SK-N-DZ (cell line): ENCODE data around the gene LZTFL1.

Source experiments
- DNase-seq: peaks from one replicate; pipeline ENCODE4 v3.0.0-alpha.2; 2015; ENCODE audit warnings: low spot score

The LZTFL1 gene

DNA sequence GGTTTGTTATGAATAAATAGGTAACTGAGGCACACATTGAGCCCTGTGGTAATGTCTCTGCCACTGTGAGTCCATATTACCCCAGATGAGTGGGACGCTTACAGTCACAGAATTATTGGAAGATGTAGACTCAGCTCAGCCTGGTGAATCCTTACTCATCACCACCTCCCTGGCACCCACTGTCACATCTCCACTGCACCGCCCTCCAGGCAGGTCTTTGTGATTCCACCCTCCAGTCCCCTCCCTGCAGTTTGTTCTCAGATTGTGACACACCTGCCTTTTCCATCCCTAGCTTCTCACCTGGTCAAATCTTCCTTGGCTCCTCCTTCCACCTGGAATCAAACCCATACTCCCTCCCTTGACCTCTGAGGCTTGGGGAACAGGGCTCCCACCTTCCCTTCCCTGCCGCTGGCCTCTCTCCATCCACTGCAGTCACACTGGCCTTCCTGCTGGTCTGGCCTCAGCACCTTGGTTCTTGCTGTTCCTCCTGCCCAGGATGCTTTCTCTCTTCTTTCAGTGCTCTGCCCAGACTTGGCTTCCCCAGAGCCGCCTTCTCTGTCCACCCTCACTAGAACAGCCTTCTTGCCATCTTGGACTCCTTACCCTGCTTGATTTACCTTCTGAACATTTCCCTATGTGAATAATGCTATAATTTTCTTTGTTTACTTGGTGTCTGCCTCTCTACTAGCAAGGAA is 55.0 kb downstream of the LZTFL1 start:
- DNase-seq = no peak

- no peak for DNase-seq
Measured at GRCh38 chr3:45785605-45786150, 56.2 kb downstream of the LZTFL1 start.

DNA sequence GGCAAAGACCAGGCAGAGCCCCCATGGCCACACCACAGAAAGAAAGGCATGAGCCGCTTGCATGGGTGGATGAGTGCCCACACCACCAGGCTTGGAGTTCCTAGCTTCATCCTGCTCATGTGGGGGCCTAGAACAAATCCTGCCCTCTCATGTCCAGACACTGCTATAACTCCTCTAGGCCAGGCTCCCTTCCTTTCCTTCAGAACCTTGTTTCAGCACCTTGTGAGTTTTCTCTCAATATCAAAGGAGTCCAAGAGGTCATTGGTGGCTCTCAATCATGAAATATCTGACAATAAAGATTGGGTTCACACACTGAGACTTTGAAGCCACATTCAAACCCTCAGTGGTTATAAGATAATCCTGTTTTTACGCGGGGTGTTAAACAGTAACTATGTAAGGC is 58.3 kb downstream of the LZTFL1 start:
- no peak for DNase-seq

DNA sequence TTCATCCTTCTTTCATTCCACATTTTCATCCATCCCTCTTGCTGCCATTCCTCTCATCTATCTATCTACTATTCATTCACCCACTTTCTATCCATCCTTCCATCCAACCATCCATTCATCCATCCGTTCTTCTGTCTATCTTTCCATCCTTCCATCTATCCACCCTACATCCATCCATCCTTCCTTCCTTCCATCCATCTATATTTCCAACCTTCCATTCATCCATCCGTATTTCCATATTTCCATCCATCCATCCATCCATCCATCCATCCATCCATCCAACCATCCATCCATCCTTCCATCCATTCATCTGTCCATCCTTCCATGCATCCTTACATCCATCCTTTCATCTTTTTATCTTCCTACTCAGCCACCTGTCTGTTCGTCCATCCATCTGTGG is 59.5 kb downstream of the LZTFL1 start:
- DNase-seq = no peak

DNA sequence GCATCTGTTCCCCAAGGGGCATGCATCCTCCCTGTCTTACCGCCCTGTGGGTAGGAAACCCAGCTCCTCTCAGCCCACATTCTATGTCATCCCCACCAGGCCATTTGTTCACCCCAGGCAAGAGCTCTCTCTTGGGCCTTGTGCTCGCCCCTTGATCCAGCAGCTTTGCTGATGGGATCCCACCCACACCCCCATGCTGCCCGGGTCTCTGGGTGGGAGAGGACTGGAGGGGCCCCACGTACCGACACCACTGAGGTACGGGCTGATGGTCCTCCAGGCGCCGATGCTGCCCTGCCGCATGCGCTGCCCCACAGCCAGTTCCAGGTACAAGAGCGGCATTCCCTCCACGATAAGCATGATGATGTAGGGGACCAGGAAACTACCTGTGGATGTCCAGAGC is 60.1 kb downstream of the LZTFL1 start:
- DNase-seq = no peak

- no peak for DNase-seq
Measured at GRCh38 chr3:45781271-45781670, 60.6 kb downstream of the LZTFL1 start.

GRCh38 chr3:45779746-45780735 is 61.9 kb downstream of the LZTFL1 start:
- DNase-seq = no peak

GRCh38 chr3:45778761-45779201 is 63.1 kb downstream of the LZTFL1 start:
- DNase-seq = no peak

DNA sequence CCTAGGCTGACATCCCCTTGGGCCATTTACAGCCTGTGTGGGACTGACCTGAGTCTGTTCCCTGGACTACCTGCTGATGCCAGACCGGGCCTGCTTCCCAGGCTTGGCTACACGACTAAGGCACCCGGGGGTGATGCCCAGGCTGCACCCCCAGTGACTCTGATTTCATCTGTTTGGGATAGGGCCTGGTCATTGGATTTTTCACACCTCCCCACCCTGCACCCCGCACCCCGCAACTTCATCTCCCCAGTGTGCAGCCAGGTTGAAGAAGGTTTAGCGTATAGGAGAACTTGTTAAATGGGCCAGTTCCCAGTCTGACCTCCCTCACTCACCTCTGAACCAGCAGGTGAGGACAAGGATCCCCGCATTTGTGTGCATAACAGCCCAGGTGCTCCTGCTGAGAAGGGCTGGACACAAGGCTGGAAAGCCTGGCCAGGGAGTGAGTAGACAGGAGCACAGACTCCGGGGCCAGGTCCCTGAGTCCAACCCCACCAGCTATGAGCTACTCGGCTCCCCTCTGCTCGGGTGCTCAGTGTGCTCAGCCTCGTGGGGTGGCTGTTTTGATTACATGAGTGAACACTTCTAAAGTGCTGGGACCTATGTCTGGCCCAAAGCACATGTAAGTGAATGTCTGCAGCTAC is 64.1 kb downstream of the LZTFL1 start:
- DNase-seq = no peak

DNA sequence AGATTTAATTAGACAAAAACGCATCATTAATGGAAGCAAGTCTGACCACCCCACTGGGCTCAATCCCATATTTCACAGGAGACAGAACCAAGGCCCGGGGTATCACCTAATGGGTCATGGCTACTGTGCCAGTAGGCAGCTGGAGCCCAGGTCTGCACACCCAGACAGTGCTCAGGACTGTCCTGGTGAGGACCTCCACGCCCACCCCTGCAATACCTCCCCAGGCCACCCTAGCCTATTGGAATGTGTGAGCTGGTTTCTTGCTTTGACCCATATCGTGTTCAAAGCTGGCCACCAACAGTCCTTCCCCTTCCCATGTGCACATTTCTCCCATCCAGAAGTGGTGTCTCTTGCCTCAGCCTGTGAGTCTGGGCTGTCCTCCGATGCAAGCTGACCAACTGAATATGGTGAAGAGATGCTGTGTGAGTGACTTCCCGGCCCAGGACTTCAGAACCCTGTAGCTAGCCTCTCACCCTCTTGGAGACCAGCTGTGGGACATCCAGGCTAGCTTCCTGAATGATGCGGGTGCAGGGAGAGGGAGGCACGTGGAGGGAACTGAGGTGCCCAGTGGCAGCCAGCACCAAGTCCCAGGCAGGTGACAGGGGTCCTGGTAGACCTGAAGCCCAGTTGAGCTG is 64.7 kb downstream of the LZTFL1 start:
- no peak for DNase-seq

GRCh38 chr3:45776611-45777010 is 65.3 kb downstream of the LZTFL1 start:
- no peak for DNase-seq

GRCh38 chr3:45776301-45776595 is 65.7 kb downstream of the LZTFL1 start:
- no peak for DNase-seq

DNA sequence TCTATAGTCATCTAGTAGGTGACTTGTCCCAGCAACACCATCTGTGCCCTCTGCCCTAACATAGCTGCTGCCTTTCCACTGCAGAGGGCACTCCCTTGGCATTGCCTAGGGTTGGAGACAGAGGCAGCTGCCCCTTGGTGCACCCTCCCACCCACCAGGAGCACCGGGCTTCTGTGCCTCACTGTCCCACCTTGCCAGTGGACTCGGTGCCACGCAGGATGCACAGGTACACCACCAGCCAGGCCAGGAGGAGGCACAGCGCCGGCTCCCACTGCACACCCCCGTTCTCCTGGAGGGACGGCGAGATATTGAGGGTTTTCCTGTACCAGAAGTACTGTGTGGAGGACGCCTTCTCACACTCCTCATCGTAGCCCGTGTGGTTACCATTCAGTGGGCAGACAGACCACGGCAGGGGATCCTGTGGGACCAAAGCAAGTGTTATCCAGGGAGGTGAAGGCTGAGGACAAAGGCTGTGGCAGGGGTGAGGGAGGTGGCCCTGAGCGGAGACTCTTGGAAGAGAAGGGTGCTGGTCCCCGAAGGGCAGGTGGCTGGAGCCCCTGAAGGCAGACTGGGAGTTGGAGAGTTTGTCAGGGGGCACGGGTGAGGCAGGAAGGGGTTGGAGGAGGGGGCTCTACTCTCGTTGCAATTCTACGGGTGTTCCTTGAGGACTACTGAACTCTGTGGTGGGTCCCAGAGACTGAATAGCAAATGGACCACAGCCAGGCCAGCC is 66.2 kb downstream of the LZTFL1 start:
- DNase-seq = no peak

DNA sequence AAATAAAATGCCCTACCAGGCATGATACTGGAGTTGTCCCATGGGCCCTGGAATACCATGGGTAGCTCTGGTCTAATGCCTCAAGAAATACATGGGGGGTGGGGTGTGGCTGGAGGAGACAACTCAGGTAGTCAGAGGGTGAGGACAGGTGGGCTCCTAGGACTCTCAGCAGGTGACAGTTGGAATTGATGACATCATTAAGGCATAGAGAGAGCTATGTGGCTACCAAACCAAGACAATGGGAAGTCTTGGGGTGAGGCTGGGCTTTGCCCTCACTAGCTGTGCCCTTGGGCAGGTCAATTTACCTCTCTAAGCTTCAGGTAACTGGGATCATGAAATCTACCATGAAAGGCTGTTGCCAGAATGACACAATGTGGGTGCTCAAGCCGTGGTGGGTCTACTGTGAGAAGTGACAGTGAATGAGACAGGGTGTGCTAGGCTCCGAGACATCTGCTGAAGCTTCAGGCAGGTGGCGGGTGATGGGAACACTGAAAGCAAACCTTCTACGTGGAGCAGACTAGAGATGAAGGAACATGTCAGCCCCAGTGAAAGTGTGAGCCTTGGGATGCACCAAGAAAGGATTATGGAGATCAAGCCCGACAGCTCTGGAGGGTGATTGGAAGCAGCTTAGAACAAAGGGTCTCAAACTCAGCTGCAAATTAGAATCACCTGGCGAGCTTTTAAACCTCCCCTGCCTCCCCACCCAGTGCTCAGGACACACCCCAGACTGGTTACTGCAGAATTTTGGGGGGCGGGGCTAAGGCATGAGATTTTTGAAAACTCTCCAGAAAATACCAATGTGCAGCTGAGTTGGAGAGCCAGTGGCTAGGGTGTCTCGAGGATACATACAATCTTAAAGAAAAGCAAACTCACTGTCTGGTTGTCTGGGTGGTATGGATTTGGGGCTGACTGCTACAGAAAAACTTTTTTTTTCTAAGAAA is 67.1 kb downstream of the LZTFL1 start:
- DNase-seq = no peak

DNA sequence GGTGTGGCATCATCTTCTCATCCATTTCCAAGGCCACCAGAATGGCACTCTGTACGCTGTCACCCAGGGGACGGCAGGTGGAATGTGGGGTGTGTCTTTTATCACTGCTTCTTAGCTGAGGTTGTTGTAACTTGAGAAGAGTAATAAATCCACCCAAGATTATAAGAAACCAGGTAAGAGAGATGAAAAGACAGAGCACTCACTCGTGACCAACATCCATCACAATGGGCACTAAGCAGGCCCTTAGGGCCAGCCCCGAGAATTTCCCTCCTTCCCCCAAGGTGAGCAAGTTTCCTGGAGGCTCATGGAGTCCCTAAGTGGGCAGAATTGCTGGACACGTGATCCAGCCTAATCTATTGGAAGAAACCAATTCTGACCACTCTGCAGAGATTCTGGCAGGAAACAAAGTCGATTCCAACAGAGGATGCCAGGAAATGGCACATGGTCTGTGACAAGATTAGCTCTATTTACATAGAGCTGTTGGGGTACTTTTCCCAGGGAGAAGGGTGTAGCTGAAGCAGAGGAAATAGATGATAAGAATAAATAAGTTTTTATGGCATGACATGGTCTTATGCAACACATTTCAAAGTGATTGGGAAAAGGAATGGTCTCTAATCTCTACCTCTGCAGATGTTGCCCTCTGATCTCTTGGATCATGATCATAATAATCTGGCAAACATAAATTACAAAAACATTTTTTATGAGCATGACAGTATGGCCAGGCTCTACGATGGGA is 68.0 kb downstream of the LZTFL1 start:
- DNase-seq = no peak
